Measurements from ENCODE around the gene LIMA1. TPM values are rescaled to one million over a fixed set of nuclear protein-coding genes. Genes with fewer than 3 reads are reported as not detected.
A peak's percentile ranks its signal among the peaks of the same experiment; 100 is the strongest.

The LIMA1 gene
- total RNA-seq, 1 donor from 2014 or later: 14.3 TPM

GRCh38 chr12:50217202-50217601 is 66.1 kb downstream of the LIMA1 start:
- H3K27me3 Mint-ChIP-seq (ENCODE audit: unreplicated experiment): no peaks in the 10 kb centered on the region
- H3K36me3 Mint-ChIP-seq (ENCODE audit: low read depth, unreplicated experiment): no peaks in the 10 kb centered on the region
- peaks cover 3% of the 10 kb centered on the region for H3K4me1 Mint-ChIP-seq (ENCODE audit: unreplicated experiment)
- H3K4me3 Mint-ChIP-seq (ENCODE audit: unreplicated experiment): no peak overlapping the region
- DNase-seq (ENCODE audit: low spot score): no peak
- H3K9me3 Mint-ChIP-seq (ENCODE audit: unreplicated experiment): no peaks in the 10 kb centered on the region
- TF ChIP-seq CTCF (IDR thresholded peaks at IDR 0.05; ENCODE audit: unreplicated experiment): no peak
- no peak overlapping the region for H3K27ac Mint-ChIP-seq (ENCODE audit: unreplicated experiment)

GRCh38 chr12:50215033-50215432 is 68.3 kb downstream of the LIMA1 start:
- TF ChIP-seq CTCF (IDR thresholded peaks at IDR 0.05; ENCODE audit: unreplicated experiment): no peak
- Mint-ChIP-seq H3K4me1 (ENCODE audit: unreplicated experiment) (peaks cover 5% of the 10 kb centered on the region), H3K4me3 (ENCODE audit: unreplicated experiment) (no peak overlapping the region), H3K27ac (ENCODE audit: unreplicated experiment) (no peak overlapping the region), H3K9me3 (ENCODE audit: unreplicated experiment) (no peaks in the 10 kb centered on the region), H3K36me3 (ENCODE audit: low read depth, unreplicated experiment) (no peaks in the 10 kb centered on the region), H3K27me3 (ENCODE audit: unreplicated experiment) (no peaks in the 10 kb centered on the region)
- no peak for DNase-seq (ENCODE audit: low spot score)

- H3K27ac Mint-ChIP-seq (ENCODE audit: unreplicated experiment): no peak overlapping the region
Observed at GRCh38 chr12:50214018-50214417, 69.3 kb downstream of the LIMA1 start.

GRCh38 chr12:50213439-50213838 is 69.9 kb downstream of the LIMA1 start:
- H3K4me3 Mint-ChIP-seq (ENCODE audit: unreplicated experiment): no peak overlapping the region
- H3K36me3 Mint-ChIP-seq (ENCODE audit: low read depth, unreplicated experiment): no peaks in the 10 kb centered on the region
- TF ChIP-seq CTCF (IDR thresholded peaks at IDR 0.05; ENCODE audit: unreplicated experiment): no peak
- H3K9me3 Mint-ChIP-seq (ENCODE audit: unreplicated experiment): no peaks in the 10 kb centered on the region
- H3K4me1 Mint-ChIP-seq (ENCODE audit: unreplicated experiment): peaks cover 5% of the 10 kb centered on the region
- no peak for DNase-seq (ENCODE audit: low spot score)
- H3K27ac Mint-ChIP-seq (ENCODE audit: unreplicated experiment): no peak overlapping the region
- H3K27me3 Mint-ChIP-seq (ENCODE audit: unreplicated experiment): no peaks in the 10 kb centered on the region

More at GRCh38 chr12:50214018-50214417, 69.3 kb downstream of the LIMA1 start:
- Mint-ChIP-seq H3K36me3 (ENCODE audit: low read depth, unreplicated experiment) (no peaks in the 10 kb centered on the region), H3K4me1 (ENCODE audit: unreplicated experiment) (peaks cover 5% of the 10 kb centered on the region), H3K27me3 (ENCODE audit: unreplicated experiment) (no peaks in the 10 kb centered on the region), H3K9me3 (ENCODE audit: unreplicated experiment) (no peaks in the 10 kb centered on the region), H3K4me3 (ENCODE audit: unreplicated experiment) (no peak overlapping the region)
- no peak for TF ChIP-seq CTCF (IDR thresholded peaks at IDR 0.05; ENCODE audit: unreplicated experiment)
- DNase-seq (ENCODE audit: low spot score): no peak

- Mint-ChIP-seq H3K36me3 (ENCODE audit: low read depth, unreplicated experiment) (no peaks in the 10 kb centered on the region), H3K9me3 (ENCODE audit: unreplicated experiment) (no peaks in the 10 kb centered on the region), H3K4me1 (ENCODE audit: unreplicated experiment) (peaks cover 5% of the 10 kb centered on the region), H3K27me3 (ENCODE audit: unreplicated experiment) (no peaks in the 10 kb centered on the region), H3K4me3 (ENCODE audit: unreplicated experiment) (no peak overlapping the region), H3K27ac (ENCODE audit: unreplicated experiment) (peak overlapping the region; percentile 91)
- TF ChIP-seq CTCF (IDR thresholded peaks at IDR 0.05; ENCODE audit: unreplicated experiment): no peak
- DNase-seq (ENCODE audit: low spot score): no peak
Observed at GRCh38 chr12:50212071-50212467, 71.3 kb downstream of the LIMA1 start.

All from endothelial cell (in vitro differentiated cells).